GM12891 (cell line): Measurements from ENCODE around the gene ATF5.

ENCODE experiments used
- DNase-seq: peaks from one replicate; pipeline ENCODE4 v3.0.0; 2011; ENCODE audit warnings: low spot score; ENCODE audit not compliant: insufficient read length
- FAIRE-seq: peaks from 2 replicates; lab custom pipeline; 2011; peaks lifted over from hg19 to GRCh38; lab: Jason Lieb, UNC
- PAX5 ChIP-seq: IDR thresholded peaks from 2 replicates; pipeline ENCODE4 v1.6.1; 2011; ENCODE audit warnings: low read length, moderate library complexity, mild to moderate bottlenecking; ENCODE audit not compliant: insufficient read depth, severe bottlenecking
- POLR2A ChIP-seq: IDR thresholded peaks from 2 replicates; pipeline ENCODE4 v1.6.1; 2011; ENCODE audit warnings: low read depth, low read length, control low read depth
- POLR2AphosphoS5 ChIP-seq: IDR thresholded peaks from 2 replicates; pipeline ENCODE4 v1.6.1; 2011; ENCODE audit warnings: low read depth, low read length, control low read depth
- POU2F2 ChIP-seq: IDR thresholded peaks from 2 replicates; pipeline ENCODE4 v1.6.1; 2011; ENCODE audit warnings: low read depth, mild to moderate bottlenecking, control low read depth, low read length, moderate library complexity
- SPI1 ChIP-seq: IDR thresholded peaks from 2 replicates; pipeline ENCODE4 v1.6.1; 2011; ENCODE audit warnings: low read depth, low read length, control low read depth
- TAF1 ChIP-seq: IDR thresholded peaks from 2 replicates; pipeline ENCODE4 v1.6.1; 2011; ENCODE audit warnings: low read depth, low read length, control low read depth

The ATF5 gene

GRCh38 chr19:49884760-49885159 lies 44.2 kb upstream of the ATF5 start:
- no peak for TF ChIP-seq POLR2AphosphoS5
- TF ChIP-seq PAX5: no peak
- no peak for TF ChIP-seq SPI1
- no peak for TF ChIP-seq TAF1
- no peak for TF ChIP-seq POLR2A
- no peak for TF ChIP-seq POU2F2
- FAIRE-seq (no peak), DNase-seq (no peak)

GRCh38 chr19:49887037-49887664 lies 41.9 kb upstream of the ATF5 start:
- no peak for FAIRE-seq
- TF ChIP-seq POU2F2 (no peak), SPI1 (no peak), PAX5 (no peak), POLR2A (no peak), POLR2AphosphoS5 (no peak), TAF1 (no peak)
- DNase-seq: no peak

- TF ChIP-seq POU2F2 (no peak), POLR2AphosphoS5 (0 out of 2 replicates have a peak, but pooled peaks have one; percentile 39)
- DNase-seq: no peak
- FAIRE-seq: no peak
These were observed 41.1 kb upstream of the ATF5 start for GRCh38 chr19:49887665-49888509.

- no peak for FAIRE-seq
- TF ChIP-seq SPI1: no peak
- no peak for TF ChIP-seq PAX5
- TF ChIP-seq POLR2AphosphoS5: no peak
- no peak for TF ChIP-seq TAF1
- no peak for TF ChIP-seq POU2F2
- no peak for TF ChIP-seq POLR2A
- no peak for DNase-seq
These were observed 40.5 kb upstream of the ATF5 start for GRCh38 chr19:49888510-49888824.

GRCh38 chr19:49889038-49889686 lies 39.8 kb upstream of the ATF5 start:
- FAIRE-seq: no peak
- TF ChIP-seq TAF1 (no peak), PAX5 (no peak), SPI1 (no peak), POU2F2 (no peak), POLR2AphosphoS5 (no peak), POLR2A (no peak)

GRCh38 chr19:49889687-49890348 lies 39.2 kb upstream of the ATF5 start:
- no peak for TF ChIP-seq POLR2A
- TF ChIP-seq POU2F2: no peak
- TF ChIP-seq POLR2AphosphoS5: no peak
- no peak for TF ChIP-seq TAF1
- no peak for TF ChIP-seq SPI1
- no peak for TF ChIP-seq PAX5
- DNase-seq: peak; percentile 59
- FAIRE-seq: peak; percentile 96

More at GRCh38 chr19:49889038-49889686, 39.8 kb upstream of the ATF5 start:
- no peak for DNase-seq

GRCh38 chr19:49890349-49891311 lies 38.4 kb upstream of the ATF5 start:
- peak; percentile 80 for DNase-seq
- FAIRE-seq: no peak
- no peak for TF ChIP-seq SPI1
- no peak for TF ChIP-seq POLR2A
- TF ChIP-seq POU2F2: no peak
- no peak for TF ChIP-seq TAF1
- no peak for TF ChIP-seq POLR2AphosphoS5
- TF ChIP-seq PAX5: no peak

GRCh38 chr19:49891393-49891792 lies 37.6 kb upstream of the ATF5 start:
- FAIRE-seq: no peak
- no peak for TF ChIP-seq POLR2AphosphoS5
- no peak for TF ChIP-seq TAF1
- DNase-seq: no peak
